Psoas muscle (tissue), 8 donors: ENCODE results near the gene LAMC1. TPM values are rescaled to one million over a fixed set of nuclear protein-coding genes. Genes with fewer than 3 reads are reported as not detected.

ENCODE experiments used
- ATAC-seq, 4 donors: fragments of 200-7000 bp; cut with Tn5 transposase; one replicate each; pipeline ENCODE4 v1.9.1; 2020; ENCODE audit warnings: moderate library complexity in 3 of 4, mild to moderate bottlenecking in 2 of 4
- DNase-seq, 2 donors: peaks; one replicate each; pipeline ENCODE4 v3.0.0-alpha.2; 2020
- H3K27ac ChIP-seq: fragments of 200-600 bp; one replicate; pipeline ENCODE4 v1.8.0; 2022
- H3K27me3 ChIP-seq, 3 donors: fragments of 200-600 bp in 1 of 3; one replicate each; pipeline versions ENCODE4 v1.6.1 to v1.8.0; 2013 to 2022; ENCODE audit warnings: low read length in 2 of 3, mild to moderate bottlenecking in 2 of 3, moderate library complexity in 1 of 3; ENCODE audit not compliant: insufficient read depth in 3 of 3
- H3K36me3 ChIP-seq, 2 donors: fragments of 200-600 bp in 1 of 2; one replicate each; pipeline versions ENCODE4 v1.6.1 to v1.8.0; 2013 to 2022; ENCODE audit warnings: low read depth in 1 of 2, mild to moderate bottlenecking in 1 of 2, moderate library complexity in 1 of 2; ENCODE audit not compliant: insufficient read depth in 1 of 2
- H3K4me1 ChIP-seq: fragments of 200-600 bp; one replicate; pipeline ENCODE4 v1.8.0; 2022
- H3K4me3 ChIP-seq: fragments of 200-600 bp; one replicate; pipeline ENCODE4 v1.8.0; 2022; ENCODE audit warnings: mild to moderate bottlenecking
- H3K9me3 ChIP-seq: fragments of 200-600 bp; one replicate; pipeline ENCODE4 v1.8.0; 2022
- WGBS, 3 donors: extraction: QIAGEN DNeasy Blood & Tissue Kit; methylation state at CpG; one replicate each; pipeline versions ENCODE4 v1.1.6 to v1.1.7; 2013; 5-methylcytosine and 5-hydroxymethylcytosine counted together
- intact Hi-C, 2 donors: fragments of 100-400 bp; cut with DNase I; formaldehyde crosslinking; loops; one replicate each; pipeline versions ENCODE4 v1.11.0 to v1.14.2; 2022
- polyA plus RNA-seq, 3 donors: library from polyadenylated mRNA; stranded (reverse); fragments of 200-250 nt; gene quantifications; one replicate each; pipeline ENCODE4 v1.2.3, GENCODE V29; 2013
- total RNA-seq, 4 donors: library from RNA; stranded (reverse); fragmentation: NEBNext Ultra II Directional in 2 of 4; extraction: Animal tissue kit (Norgen Biotek cat#: 25700) in 2 of 4; gene quantifications; one replicate each; pipeline versions ENCODE4 v1.2.1 to v1.2.4, GENCODE V29; 2021 to 2023
- TF ChIP-seq, protein P1 (sequence below): fragments of 200-600 bp; IDR thresholded peaks from one replicate; pipeline ENCODE4 v1.8.0; 2022; ENCODE audit warnings: antibody characterized with exemption
- donor health status: healthy with polysubstance abuse.
- donor health status: DM: no; HTN: no; CAD: no; lungs with moderate emphysema.
- donor health status: Bipolar disorder and iron deficiency.
- donor health status: healthy.
- donor health status: DM: yes; HTN: yes; CAD: no.
- donor health status: DM: no; HTN: no; CAD: no.
- donor health status: DM: no; HTN: no; CAD: no.
- donor health status: DM: yes; HTN: yes; CAD: no.

Gene LAMC1
- total and polyA plus RNA-seq, 7 donors: 28.0 to 94.4 (median 71.4) TPM

DNA sequence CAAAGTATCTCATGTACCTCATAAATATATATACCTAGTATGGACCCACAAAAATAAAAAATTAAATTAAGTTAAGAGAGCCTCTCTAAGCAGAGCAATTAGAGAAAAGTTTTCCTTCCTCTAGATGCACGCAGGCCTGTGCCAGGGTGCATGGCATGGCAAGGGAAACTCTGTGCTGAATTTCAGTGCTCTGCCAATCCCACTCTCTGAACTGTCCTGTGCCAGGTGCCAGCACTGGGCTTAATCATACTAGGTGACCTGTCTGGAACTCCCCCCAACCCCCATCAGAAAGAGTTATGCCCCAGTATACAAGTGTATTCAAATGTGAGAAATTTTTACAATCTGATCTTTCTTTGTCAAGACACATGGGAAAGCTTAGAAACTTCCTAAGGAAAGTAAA, 152.4 kb downstream of the LAMC1 start:
- no peak for DNase-seq
- Histone ChIP-seq H3K27me3 (no peaks in the 10 kb centered on the region), H3K9me3 (no peaks in the 10 kb centered on the region), H3K4me3 (no peak overlapping the region), H3K4me1 (no peaks in the 10 kb centered on the region), H3K27ac (no peak overlapping the region), H3K36me3 (no peaks in the 10 kb centered on the region)
- 50 to 65% (median 63%) methylated on average over 1 of the region's 1 CpG for WGBS, 3 donors
- intact Hi-C loops: no loop called here
- peak in 2 of 4 donors; percentile 23 to 55 for ATAC-seq
- TF ChIP-seq, protein P1, sequence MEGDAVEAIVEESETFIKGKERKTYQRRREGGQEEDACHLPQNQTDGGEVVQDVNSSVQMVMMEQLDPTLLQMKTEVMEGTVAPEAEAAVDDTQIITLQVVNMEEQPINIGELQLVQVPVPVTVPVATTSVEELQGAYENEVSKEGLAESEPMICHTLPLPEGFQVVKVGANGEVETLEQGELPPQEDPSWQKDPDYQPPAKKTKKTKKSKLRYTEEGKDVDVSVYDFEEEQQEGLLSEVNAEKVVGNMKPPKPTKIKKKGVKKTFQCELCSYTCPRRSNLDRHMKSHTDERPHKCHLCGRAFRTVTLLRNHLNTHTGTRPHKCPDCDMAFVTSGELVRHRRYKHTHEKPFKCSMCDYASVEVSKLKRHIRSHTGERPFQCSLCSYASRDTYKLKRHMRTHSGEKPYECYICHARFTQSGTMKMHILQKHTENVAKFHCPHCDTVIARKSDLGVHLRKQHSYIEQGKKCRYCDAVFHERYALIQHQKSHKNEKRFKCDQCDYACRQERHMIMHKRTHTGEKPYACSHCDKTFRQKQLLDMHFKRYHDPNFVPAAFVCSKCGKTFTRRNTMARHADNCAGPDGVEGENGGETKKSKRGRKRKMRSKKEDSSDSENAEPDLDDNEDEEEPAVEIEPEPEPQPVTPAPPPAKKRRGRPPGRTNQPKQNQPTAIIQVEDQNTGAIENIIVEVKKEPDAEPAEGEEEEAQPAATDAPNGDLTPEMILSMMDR: no peak

DNA sequence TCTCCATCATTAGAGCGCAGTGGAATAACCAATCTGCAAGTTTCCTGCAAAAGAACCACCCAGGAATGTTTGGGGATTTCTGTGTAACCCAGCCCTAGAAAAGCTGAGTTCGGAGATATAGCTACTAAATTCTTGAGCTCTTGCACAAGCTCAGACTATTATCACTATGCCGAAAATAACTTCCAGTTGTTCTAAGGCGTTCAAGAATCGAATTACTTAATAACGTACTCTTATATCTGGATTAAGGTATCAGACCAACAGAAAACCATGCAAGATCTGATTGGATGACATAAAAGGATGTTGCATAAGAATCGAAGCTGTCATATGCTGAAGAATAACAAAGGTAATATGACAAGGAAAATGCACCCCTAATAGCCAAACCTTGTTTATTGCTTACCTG, 155.3 kb downstream of the LAMC1 start:
- TF ChIP-seq, protein P1: no peak
- no peaks in the 10 kb centered on the region for H3K36me3 ChIP-seq
- no peaks in the 10 kb centered on the region for H3K9me3 ChIP-seq
- ATAC-seq: peak in 3 of 4 donors; percentile 52 to 81 (median 69)
- H3K27me3 ChIP-seq: no peaks in the 10 kb centered on the region
- H3K4me3 ChIP-seq: no peak overlapping the region
- no peak for DNase-seq
- intact Hi-C loops: no loop called here
- 36 to 46% (median 43%) methylated on average over 7 of the region's 7 CpGs for WGBS, 3 donors
- H3K27ac ChIP-seq: no peak overlapping the region
- no peaks in the 10 kb centered on the region for H3K4me1 ChIP-seq

DNA sequence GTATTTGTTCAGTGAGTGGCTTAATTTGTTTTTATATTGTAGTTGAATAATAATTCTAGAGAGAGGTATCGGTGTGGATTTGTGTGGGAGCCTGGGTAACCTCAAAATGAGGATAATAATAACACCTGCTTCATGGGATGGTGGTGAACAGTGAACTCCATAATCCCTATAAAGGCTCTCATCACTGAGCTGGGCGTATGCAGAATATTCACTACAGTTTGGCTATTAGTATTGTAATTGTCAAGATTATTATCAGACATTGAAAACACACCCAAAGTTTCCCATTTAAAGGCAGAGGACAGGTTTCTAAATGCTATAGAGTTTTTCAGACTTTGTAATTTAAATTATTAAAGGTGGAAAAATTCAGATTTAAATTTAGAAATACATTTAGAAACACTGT, 155.8 kb downstream of the LAMC1 start:
- ATAC-seq (no peak), DNase-seq (no peak)
- H3K4me1 ChIP-seq: no peaks in the 10 kb centered on the region
- intact Hi-C loops: no loop called here
- WGBS, 3 donors: 80 to 87% (median 87%) methylated on average over 2 of the region's 2 CpGs
- H3K9me3 ChIP-seq: no peaks in the 10 kb centered on the region
- no peaks in the 10 kb centered on the region for H3K27me3 ChIP-seq
- no peaks in the 10 kb centered on the region for H3K36me3 ChIP-seq
- no peak overlapping the region for H3K4me3 ChIP-seq
- TF ChIP-seq, protein P1: no peak
- H3K27ac ChIP-seq: no peak overlapping the region

DNA sequence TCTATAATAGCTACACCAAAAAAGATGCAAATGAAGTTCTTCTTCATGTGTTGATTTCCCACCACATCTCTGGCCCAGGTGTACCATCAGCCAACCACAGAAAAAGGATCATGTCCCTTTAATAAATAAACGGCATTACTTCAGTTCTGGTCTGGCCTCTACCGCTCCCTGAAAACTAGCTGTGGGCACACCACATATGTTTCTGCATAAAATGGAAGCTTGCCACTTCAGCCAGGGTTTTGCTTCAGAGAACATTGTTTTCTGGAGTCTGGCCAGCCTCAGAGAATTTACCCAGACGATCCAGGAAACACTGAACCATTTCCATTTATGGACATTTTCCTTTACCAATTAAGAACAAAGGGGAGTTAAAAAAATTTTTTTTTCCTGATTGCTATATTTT, 157.0 kb downstream of the LAMC1 start:
- H3K27ac ChIP-seq: peak overlapping the region; percentile 52
- H3K27me3 ChIP-seq: no peaks in the 10 kb centered on the region
- ATAC-seq (peak in 2 of 4 donors; percentile 27 to 36), DNase-seq (no peak)
- H3K36me3 ChIP-seq: no peaks in the 10 kb centered on the region
- TF ChIP-seq, protein P1: no peak
- no peak overlapping the region for H3K4me3 ChIP-seq
- no peaks in the 10 kb centered on the region for H3K9me3 ChIP-seq
- no peaks in the 10 kb centered on the region for H3K4me1 ChIP-seq
- 4 to 5% (median 4%) methylated on average over 3 of the region's 3 CpGs for WGBS, 3 donors
- intact Hi-C loops: no loop called here

DNA sequence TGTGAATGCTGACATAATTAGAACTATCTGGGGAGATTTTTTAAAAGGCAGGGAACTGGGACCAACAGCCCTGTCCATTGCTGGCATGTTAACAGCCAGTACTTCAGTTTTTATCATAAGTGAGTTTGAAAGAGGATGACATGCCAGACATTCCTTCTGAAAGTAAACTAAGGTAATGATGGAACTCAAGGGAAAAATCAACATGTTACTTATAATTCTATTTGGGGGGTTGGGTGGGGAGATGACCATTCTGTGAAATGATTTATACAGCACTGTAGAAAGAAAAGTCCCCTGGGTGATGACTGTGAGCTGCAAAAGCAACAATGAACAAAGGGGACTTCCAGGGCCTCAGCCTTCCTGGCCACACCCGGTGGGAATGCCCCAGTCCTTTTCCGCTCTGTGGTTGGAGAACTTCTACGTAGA, 157.4 kb downstream of the LAMC1 start:
- no peaks in the 10 kb centered on the region for H3K9me3 ChIP-seq
- peak overlapping the region; percentile 52 for H3K27ac ChIP-seq
- no peaks in the 10 kb centered on the region for H3K4me1 ChIP-seq
- ATAC-seq: peak; percentile 46 to 71 (median 65)
- TF ChIP-seq, protein P1: no peak
- intact Hi-C loops: no loop called here
- no peaks in the 10 kb centered on the region for H3K27me3 ChIP-seq
- peak; percentile 46 to 67 for DNase-seq
- no peak overlapping the region for H3K4me3 ChIP-seq
- WGBS, 3 donors: 34 to 50% (median 40%) methylated on average over 3 of the region's 3 CpGs
- H3K36me3 ChIP-seq: no peaks in the 10 kb centered on the region
